GF-D8 (cell line): Measurements from ENCODE around the gene HIPK3.
"Not testable (repeated sequence)": the region's sequence is repeated elsewhere in the genome, so short reads cannot be mapped to it uniquely, and the experiment has no call there.

ENCODE experiments used
- DNase-seq: peaks from one replicate; lab custom pipeline; 2025; lab: John Stamatoyannopoulos, UW

The HIPK3 gene

DNA sequence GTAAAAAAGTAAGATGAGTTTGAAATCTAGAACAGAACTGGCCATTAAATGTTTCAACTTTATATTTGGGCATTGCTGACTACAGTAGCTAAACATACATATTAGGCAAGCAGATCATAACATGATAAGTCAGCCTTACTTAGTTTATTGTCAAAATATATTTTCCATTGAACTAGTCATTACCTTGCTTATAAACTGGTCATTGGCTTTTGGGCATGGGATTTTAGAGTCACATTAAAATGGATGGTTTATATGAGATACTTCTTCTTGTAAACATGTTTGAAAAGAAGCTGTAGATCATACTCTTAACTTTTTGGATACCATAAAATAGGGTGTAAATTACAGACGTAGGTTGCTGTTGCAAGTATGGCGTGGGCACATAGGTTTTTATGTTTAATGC, 2.7 kb downstream of the HIPK3 start:
- DNase-seq, result no peak

GRCh38 chr11:33261350-33261749, 4.2 kb downstream of the HIPK3 start:
- DNase-seq, result not testable (repeated sequence)

- DNase-seq, result no peak
Observed at GRCh38 chr11:33262011-33262645, 4.9 kb downstream of the HIPK3 start.

DNA sequence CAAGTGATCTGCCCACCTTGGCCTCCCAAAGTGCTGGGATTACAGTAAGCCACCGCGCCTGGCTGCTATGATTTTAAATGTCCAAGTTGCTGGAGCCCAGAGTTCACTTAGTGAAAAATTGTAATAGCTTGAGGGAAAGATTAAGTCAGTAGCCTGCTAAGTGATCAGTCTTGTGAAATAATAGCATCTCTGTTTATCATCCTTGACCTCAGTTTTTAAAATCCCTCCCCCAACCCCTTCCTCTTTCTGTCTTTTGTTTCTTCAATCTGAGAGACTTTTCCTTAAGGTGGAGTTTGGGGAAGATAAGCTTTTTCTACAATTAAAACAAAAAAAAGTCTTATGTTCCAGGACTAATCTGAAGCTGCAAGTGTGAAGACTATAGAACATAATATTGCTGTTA, 6.4 kb downstream of the HIPK3 start:
- peak; percentile 19 for DNase-seq

- DNase-seq, result no peak
Observed at GRCh38 chr11:33264926-33265325, 7.7 kb downstream of the HIPK3 start.

- no peak for DNase-seq
Observed at GRCh38 chr11:33266393-33267215, 9.4 kb downstream of the HIPK3 start.

- DNase-seq, result no peak
Observed at GRCh38 chr11:33268945-33269540, 11.9 kb downstream of the HIPK3 start.

- DNase-seq, result no peak
Observed at GRCh38 chr11:33269822-33270221, 12.6 kb downstream of the HIPK3 start.

GRCh38 chr11:33271059-33271458, 13.9 kb downstream of the HIPK3 start:
- no peak for DNase-seq

DNA sequence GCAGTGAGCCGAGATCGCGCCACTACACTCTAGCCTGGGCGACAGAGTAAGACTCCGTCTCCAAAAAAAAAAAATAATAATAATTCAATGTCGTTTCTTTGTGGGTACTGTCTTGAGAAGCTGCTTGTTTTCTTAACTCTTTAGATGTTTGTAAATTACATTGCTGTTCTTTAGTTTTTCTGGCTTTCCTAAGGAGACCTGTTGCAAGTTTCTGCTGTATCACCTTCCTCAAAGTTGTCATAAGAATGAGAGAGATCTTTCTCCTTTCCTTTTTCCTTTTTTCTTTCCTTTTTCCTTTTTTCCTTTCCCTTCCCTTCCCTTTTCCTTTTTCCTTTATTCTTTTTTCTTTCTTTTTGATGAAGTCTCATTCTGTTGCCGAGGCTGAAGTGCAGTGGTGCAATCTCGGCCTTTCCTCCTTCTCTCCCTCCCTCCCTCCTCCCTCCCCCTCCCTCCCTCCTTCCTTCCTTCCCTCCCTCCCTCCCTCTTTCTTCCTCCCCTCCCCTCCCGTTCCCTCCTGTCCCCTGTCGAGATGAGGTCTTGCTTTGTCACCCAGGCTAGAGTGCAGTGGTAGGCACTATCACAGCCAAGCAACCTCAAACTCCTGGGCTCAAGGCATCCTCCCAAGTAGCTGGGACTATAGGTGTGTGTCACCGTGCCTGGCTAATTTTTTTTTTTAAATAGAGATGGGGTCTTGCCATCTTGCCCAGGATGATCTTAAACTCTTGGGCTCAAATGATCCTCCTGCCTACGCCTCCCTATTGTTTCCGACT, 15.3 kb downstream of the HIPK3 start:
- no peak for DNase-seq

GRCh38 chr11:33273656-33274055, 16.5 kb downstream of the HIPK3 start:
- DNase-seq, result no peak

- no peak for DNase-seq
Observed at GRCh38 chr11:33280411-33280810, 23.2 kb downstream of the HIPK3 start.

- DNase-seq, result no peak
Observed at GRCh38 chr11:33281758-33282157, 24.6 kb downstream of the HIPK3 start.

GRCh38 chr11:33284818-33285217, 27.6 kb downstream of the HIPK3 start:
- no peak for DNase-seq

DNA sequence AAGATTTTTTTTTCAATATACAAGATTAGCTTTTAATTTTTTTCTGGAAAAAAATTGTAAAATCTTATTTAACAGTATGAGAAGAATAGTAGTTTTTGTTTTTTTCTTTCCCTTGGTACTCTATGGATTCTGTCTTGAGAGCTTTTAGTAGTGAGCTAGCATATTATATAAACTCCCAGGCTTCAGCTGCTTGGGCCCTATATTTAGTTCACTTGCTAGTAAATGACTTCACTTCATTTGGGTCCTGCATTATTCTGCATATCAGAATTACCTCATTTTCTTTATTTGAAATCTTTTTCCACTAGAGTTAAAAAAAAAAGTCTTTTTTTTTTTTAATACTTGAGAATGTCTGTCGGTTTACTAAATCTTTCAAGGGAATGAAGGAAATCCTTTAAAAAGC, 33.1 kb downstream of the HIPK3 start:
- no peak for DNase-seq

DNA sequence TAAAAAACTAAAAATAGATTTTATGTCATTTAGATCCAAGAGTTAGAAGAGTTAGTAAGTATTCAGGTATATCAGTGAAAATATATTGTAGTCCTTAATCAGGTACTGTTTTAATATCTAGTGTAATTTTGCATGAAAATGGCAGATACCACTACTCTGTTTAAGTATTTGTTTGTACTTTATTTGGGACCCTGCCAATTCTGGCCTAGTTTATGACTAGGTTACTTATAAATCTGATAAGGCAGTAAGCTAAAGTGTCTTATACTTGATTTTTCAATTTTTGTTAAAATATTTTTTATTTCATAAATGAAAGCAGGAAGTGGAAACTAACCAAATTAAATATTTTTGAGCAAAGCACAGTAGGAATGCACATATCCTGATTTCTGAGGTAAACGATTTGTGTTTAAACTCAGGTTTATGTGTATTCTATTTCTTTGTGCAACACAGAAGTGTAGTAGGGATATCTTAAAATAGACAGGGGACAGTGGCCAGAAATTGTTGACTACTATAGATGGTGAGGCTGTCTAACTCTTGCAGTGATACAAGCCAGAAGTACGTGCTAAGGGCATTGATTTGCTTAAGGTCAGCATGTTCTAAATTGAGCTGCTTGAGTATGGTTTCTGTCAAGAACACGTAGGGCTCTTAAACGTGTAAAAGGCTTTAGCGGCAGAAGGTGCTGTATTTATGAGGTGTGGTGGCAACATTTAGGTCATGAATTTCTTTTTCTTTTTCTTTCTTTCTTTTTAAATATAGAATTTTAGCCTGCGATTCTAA, 34.0 kb downstream of the HIPK3 start:
- no peak for DNase-seq

GRCh38 chr11:33292311-33292710, 35.1 kb downstream of the HIPK3 start:
- DNase-seq, result no peak

DNA sequence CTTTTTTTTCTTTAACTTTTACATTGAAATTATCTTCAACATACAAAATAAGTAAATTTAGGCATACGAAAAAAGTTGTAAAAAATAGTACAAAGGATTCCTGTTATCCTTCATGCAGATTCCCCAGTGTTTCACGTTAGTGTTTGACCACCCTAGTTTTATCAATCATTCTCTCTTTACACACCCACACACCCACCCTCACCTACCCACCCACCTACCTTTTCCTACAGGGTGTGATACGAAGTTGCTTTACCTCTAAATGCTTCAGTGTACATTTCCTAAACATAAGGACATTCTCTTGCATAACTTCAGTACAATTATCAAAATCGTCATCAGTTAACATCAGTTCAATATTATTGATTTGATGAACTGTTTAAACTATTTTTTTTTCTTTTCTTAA, 37.0 kb downstream of the HIPK3 start:
- DNase-seq, result no peak

- no peak for DNase-seq
Observed at GRCh38 chr11:33294797-33295196, 37.6 kb downstream of the HIPK3 start.

DNA sequence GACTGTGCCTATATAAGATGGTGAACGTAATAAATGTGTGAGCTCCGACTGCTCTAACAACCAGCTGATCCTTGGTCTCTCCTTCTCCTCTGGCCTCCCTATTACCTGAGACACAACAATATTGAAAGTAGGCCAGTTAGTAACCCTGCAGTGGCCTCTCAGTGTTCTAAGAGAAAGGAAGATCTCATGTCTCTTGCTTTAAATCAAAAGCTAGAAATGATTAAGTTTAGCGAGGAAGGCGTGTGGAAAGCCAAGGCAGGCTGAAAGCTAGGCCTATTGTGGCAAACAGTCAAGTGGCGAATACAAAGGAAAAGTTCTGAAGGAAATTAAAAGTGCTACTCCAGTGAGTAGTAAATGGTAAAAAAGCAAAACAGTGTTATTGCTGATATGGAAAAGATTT, 39.5 kb downstream of the HIPK3 start:
- no peak for DNase-seq

GRCh38 chr11:33303541-33303940, 46.4 kb downstream of the HIPK3 start:
- DNase-seq, result no peak

- DNase-seq, result not testable (repeated sequence)
Observed at GRCh38 chr11:33306821-33307220, 49.6 kb downstream of the HIPK3 start.
